ENCODE results near the gene RBFOX2. TPM values are rescaled to one million over a fixed set of nuclear protein-coding genes. Genes with fewer than 3 reads are reported as not detected.

RBFOX2 gene
- total and polyA plus RNA-seq, 2 of the 13 experiments (the other 11 are each of a cell fraction or from before 2014, with no cell fraction given): 37.3 to 40.4 TPM

DNA sequence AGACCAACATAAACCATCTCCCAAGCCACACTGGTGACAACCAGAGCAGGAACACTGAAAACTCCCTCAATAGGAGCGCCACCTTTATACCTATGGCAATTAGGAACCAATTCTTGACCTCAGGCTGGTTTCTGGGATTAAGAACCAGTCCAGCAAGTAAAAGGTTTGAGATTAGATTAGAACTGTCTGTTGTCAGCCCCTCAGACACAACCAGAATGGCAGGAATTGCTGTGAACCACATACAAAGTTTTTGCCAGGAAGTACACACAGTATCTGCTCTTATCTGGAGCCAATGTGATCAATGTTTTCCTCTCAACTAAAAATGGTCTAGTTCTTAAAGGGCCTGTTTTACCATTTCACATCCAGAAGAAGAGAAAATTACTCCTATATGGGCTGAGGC is 55.2 kb downstream of the RBFOX2 start:
- Histone ChIP-seq H3K4me1 (ENCODE audit: insufficient read depth, low read length) (peaks cover 30% of the 10 kb centered on the region), H3K27ac (ENCODE audit: extremely low read length, insufficient read depth, low read length) (no peak overlapping the region), H3K9ac (ENCODE audit: insufficient read depth, low read depth, low read length) (no peak overlapping the region), H3K27me3 (ENCODE audit: control insufficient read depth in 1 of 2, insufficient read depth in 2 of 2, low read length in 2 of 2) (no peaks in the 10 kb centered on the region), H2AFZ (ENCODE audit: low read length) (no peak overlapping the region), H3K36me3 (replicated peaks in 1 of 2; ENCODE audit: control insufficient read depth in 1 of 2, insufficient read depth in 2 of 2, low read length in 2 of 2) (peaks cover 0 to 2% of the 10 kb centered on the region in 2 experiments; a peak in 1 of 5 replicates), H3K9me3 (ENCODE audit: low read length) (no peaks in the 10 kb centered on the region), H3K4me3 (replicated peaks in 1 of 3; ENCODE audit: insufficient read depth in 1 of 3, low read depth in 2 of 3, low read length in 3 of 3) (no peak overlapping the region), H4K20me1 (ENCODE audit: insufficient read depth, low read length) (peaks cover 3% of the 10 kb centered on the region; the same call in 1 of the 2 replicates), H3K79me2 (ENCODE audit: insufficient read depth, low read length) (peaks cover 27% of the 10 kb centered on the region), H3K4me2 (ENCODE audit: low read depth, low read length) (no peak overlapping the region)
- FAIRE-seq (no peak), DNase-seq (ENCODE audit: low spot score) (no peak), ATAC-seq (no peak)
- WGBS (ENCODE audit: low lambda C conversion rate): 100% methylated on average over 1 of the region's 1 CpG
- ChIA-PET CTCF (ENCODE audit: low intra/inter-chr PET ratio, low total read pairs) (no interaction called here), POLR2A (no interaction called here)
- in situ Hi-C loops (cut with HindIII; ENCODE audit: extremely low pct_ligation_motif_present, low pct_unique_long_range_greater_than_20kb): no loop called here
- intact Hi-C loops (cut with micrococcal nuclease; ENCODE audit: unreplicated experiment): no loop called here
- BruUV-seq (replicated peaks): no TSS peak
- no peak for TF ChIP-seq CREB1 (IDR thresholded peaks at IDR 0.05)
- no peak for TF ChIP-seq CREB1 (CRISPR knock-in tag; IDR thresholded peaks at IDR 0.05)
- TF ChIP-seq, protein P1, sequence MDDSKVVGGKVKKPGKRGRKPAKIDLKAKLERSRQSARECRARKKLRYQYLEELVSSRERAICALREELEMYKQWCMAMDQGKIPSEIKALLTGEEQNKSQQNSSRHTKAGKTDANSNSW (CRISPR knock-in tag; IDR thresholded peaks at IDR 0.05; ENCODE audit: borderline replicate concordance): no peak
- TF ChIP-seq, protein P2, sequence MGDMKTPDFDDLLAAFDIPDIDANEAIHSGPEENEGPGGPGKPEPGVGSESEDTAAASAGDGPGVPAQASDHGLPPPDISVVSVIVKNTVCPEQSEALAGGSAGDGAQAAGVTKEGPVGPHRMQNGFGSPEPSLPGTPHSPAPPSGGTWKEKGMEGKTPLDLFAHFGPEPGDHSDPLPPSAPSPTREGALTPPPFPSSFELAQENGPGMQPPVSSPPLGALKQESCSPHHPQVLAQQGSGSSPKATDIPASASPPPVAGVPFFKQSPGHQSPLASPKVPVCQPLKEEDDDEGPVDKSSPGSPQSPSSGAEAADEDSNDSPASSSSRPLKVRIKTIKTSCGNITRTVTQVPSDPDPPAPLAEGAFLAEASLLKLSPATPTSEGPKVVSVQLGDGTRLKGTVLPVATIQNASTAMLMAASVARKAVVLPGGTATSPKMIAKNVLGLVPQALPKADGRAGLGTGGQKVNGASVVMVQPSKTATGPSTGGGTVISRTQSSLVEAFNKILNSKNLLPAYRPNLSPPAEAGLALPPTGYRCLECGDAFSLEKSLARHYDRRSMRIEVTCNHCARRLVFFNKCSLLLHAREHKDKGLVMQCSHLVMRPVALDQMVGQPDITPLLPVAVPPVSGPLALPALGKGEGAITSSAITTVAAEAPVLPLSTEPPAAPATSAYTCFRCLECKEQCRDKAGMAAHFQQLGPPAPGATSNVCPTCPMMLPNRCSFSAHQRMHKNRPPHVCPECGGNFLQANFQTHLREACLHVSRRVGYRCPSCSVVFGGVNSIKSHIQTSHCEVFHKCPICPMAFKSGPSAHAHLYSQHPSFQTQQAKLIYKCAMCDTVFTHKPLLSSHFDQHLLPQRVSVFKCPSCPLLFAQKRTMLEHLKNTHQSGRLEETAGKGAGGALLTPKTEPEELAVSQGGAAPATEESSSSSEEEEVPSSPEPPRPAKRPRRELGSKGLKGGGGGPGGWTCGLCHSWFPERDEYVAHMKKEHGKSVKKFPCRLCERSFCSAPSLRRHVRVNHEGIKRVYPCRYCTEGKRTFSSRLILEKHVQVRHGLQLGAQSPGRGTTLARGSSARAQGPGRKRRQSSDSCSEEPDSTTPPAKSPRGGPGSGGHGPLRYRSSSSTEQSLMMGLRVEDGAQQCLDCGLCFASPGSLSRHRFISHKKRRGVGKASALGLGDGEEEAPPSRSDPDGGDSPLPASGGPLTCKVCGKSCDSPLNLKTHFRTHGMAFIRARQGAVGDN (CRISPR knock-in tag; IDR thresholded peaks at IDR 0.05): no peak
- TF ChIP-seq THAP8 (CRISPR knock-in tag; IDR thresholded peaks at IDR 0.05; ENCODE audit: borderline replicate concordance): no peak
- TF ChIP-seq ZNF30 (CRISPR knock-in tag; IDR thresholded peaks at IDR 0.05): no peak
- no peak for TF ChIP-seq MTA1 (CRISPR knock-in tag; IDR thresholded peaks at IDR 0.05; ENCODE audit: borderline replicate concordance)
- TF ChIP-seq ZMYM4 (CRISPR knock-in tag; IDR thresholded peaks at IDR 0.05): no peak
- TF ChIP-seq XBP1 (CRISPR knock-in tag; IDR thresholded peaks at IDR 0.05): no peak
- TF ChIP-seq ZNF883 (CRISPR knock-in tag; IDR thresholded peaks at IDR 0.05; ENCODE audit: not compliant biosample characterization): no peak
- TF ChIP-seq CBX2 (IDR thresholded peaks at IDR 0.05; ENCODE audit: low read depth, low read length): no peak
- TF ChIP-seq CBX2 (CRISPR knock-in tag; IDR thresholded peaks at IDR 0.05; ENCODE audit: low read depth): no peak
- no peak for TF ChIP-seq SAFB2 (CRISPR knock-in tag; IDR thresholded peaks at IDR 0.05; ENCODE audit: borderline replicate concordance, low read depth)
- TF ChIP-seq ZFP90 (CRISPR knock-in tag; IDR thresholded peaks at IDR 0.05; ENCODE audit: borderline replicate concordance): no peak
- TF ChIP-seq ZNF431 (CRISPR knock-in tag; IDR thresholded peaks at IDR 0.05; ENCODE audit: borderline replicate concordance, low read depth): no peak
- TF ChIP-seq ZNF207 (IDR thresholded peaks at IDR 0.05; ENCODE audit: borderline replicate concordance): no peak
- TF ChIP-seq USF2 (IDR thresholded peaks at IDR 0.05; ENCODE audit: low read depth, low read length): no peak
- no peak for TF ChIP-seq USF2 (CRISPR knock-in tag; IDR thresholded peaks at IDR 0.05; ENCODE audit: borderline replicate concordance)
- no peak for TF ChIP-seq ZNF205 (CRISPR knock-in tag; IDR thresholded peaks at IDR 0.05)
- TF ChIP-seq SP1 (IDR thresholded peaks at IDR 0.05): no peak
- no peak for TF ChIP-seq SP1 (CRISPR knock-in tag; IDR thresholded peaks at IDR 0.05)
